HG03432 (cell line): ENCODE data around the gene RRP36.
A peak's percentile ranks its signal among the peaks of the same experiment; 100 is the strongest.
"Not testable (repeated sequence)": the region's sequence is repeated elsewhere in the genome, so short reads cannot be mapped to it uniquely, and the experiment has no call there.

Experiments used
- ATAC-seq: cut with Tn5 transposase; IDR thresholded peaks from one replicate; pipeline ENCODE4 v1.9.1; 2021; ENCODE audit warnings: mild to moderate bottlenecking, moderate library complexity; ENCODE audit not compliant: unreplicated experiment

Gene RRP36

GRCh38 chr6:43021270-43022047 lies at the start of gene RRP36:
RRP36 (plus strand) TSS chr6:43021623; CDS start chr6:43021655, 32 bp downstream.
- ATAC-seq, result peak; percentile 78

GRCh38 chr6:42971746-42972327 lies 49.6 kb upstream of the RRP36 start:
- ATAC-seq, result no peak

GRCh38 chr6:42973926-42974325 lies 47.5 kb upstream of the RRP36 start:
- no peak for ATAC-seq

- no peak for ATAC-seq
These were observed 46.4 kb upstream of the RRP36 start for GRCh38 chr6:42974919-42975505.

GRCh38 chr6:42978487-42978838 lies 43.0 kb upstream of the RRP36 start:
- ATAC-seq, result no peak

GRCh38 chr6:42978839-42979522 lies 42.4 kb upstream of the RRP36 start, which contains the start of gene PEX6:
PEX6 (minus strand) TSS chr6:42979181; CDS start chr6:42979150, 31 bp downstream.
- peak; percentile 93 for ATAC-seq

- peak; percentile 7 for ATAC-seq
These were observed 41.8 kb upstream of the RRP36 start for GRCh38 chr6:42979523-42980177.

- no peak for ATAC-seq
These were observed 39.6 kb upstream of the RRP36 start for GRCh38 chr6:42981836-42982235.

- peak; percentile 96 for ATAC-seq
These were observed 37.2 kb upstream of the RRP36 start, which contains the start of gene PPP2R5D for GRCh38 chr6:42984001-42984923. PPP2R5D (plus strand) TSS chr6:42984570; CDS start chr6:42984678, 108 bp downstream.

GRCh38 chr6:42984924-42985475 lies 36.4 kb upstream of the RRP36 start:
- no peak for ATAC-seq

- no peak for ATAC-seq
These were observed 33.6 kb upstream of the RRP36 start for GRCh38 chr6:42987533-42988451.

GRCh38 chr6:42988486-42989020 lies 32.9 kb upstream of the RRP36 start:
- no peak for ATAC-seq

- no peak for ATAC-seq
These were observed 31.5 kb upstream of the RRP36 start for GRCh38 chr6:42989923-42990322.

GRCh38 chr6:42993445-42993844 lies 28.0 kb upstream of the RRP36 start:
- no peak for ATAC-seq

GRCh38 chr6:42996513-42996912 lies 24.9 kb upstream of the RRP36 start:
- ATAC-seq, result no peak

GRCh38 chr6:42998205-42998604 lies 23.2 kb upstream of the RRP36 start:
- ATAC-seq, result not testable (repeated sequence)

- no peak for ATAC-seq
These were observed 19.6 kb upstream of the RRP36 start for GRCh38 chr6:43001843-43002242.

- no peak for ATAC-seq
These were observed 15.6 kb upstream of the RRP36 start for GRCh38 chr6:43005844-43006243.
